Lower lobe of right lung (tissue), 2 donors: ENCODE measurements around the gene PER3. TPM values are rescaled to one million over a fixed set of nuclear protein-coding genes. Genes with fewer than 3 reads are reported as not detected.

Experiments used
- ATAC-seq, 2 donors: fragments of 200-7000 bp; cut with Tn5 transposase; one replicate each; pipeline ENCODE4 v1.9.1; 2020 to 2022; ENCODE audit warnings: mild to moderate bottlenecking in 2 of 2, moderate library complexity in 2 of 2
- DNase-seq: peaks from one replicate; pipeline ENCODE4 v3.0.0-alpha.2; 2020
- H3K27ac ChIP-seq: fragments of 200-600 bp; one replicate; pipeline ENCODE4 v1.8.0; 2022
- H3K27me3 ChIP-seq: fragments of 200-600 bp; one replicate; pipeline ENCODE4 v1.8.0; 2022; ENCODE audit warnings: low read depth
- H3K36me3 ChIP-seq: fragments of 200-600 bp; one replicate; pipeline ENCODE4 v1.8.0; 2022; ENCODE audit warnings: mild to moderate bottlenecking
- H3K4me1 ChIP-seq: fragments of 200-600 bp; one replicate; pipeline ENCODE4 v1.8.0; 2022
- H3K4me3 ChIP-seq: fragments of 200-600 bp; one replicate; pipeline ENCODE4 v1.8.0; 2022; ENCODE audit warnings: mild to moderate bottlenecking
- H3K9me3 ChIP-seq: fragments of 200-600 bp; one replicate; pipeline ENCODE4 v1.8.0; 2022
- CTCF ChIP-seq: fragments of 200-600 bp; IDR thresholded peaks from one replicate; pipeline ENCODE4 v1.8.0; 2022; ENCODE audit warnings: antibody characterized with exemption, mild to moderate bottlenecking
- intact Hi-C: fragments of 100-400 bp; cut with DNase I; formaldehyde crosslinking; loops from one replicate; pipeline ENCODE4 v1.11.0; 2022
- total RNA-seq: library from RNA; stranded (reverse); fragmentation: NEBNext Ultra II Directional; extraction: Animal tissue kit (Norgen Biotek cat#: 25700); gene quantifications from one replicate; pipeline ENCODE4 v1.2.1, GENCODE V29; 2021
- donor health status: DM: no; HTN: yes; CAD: no; lungs with severe emphysema.

PER3 gene
- total RNA-seq, 1 donor from 2014 or later = 35.6 TPM

DNA sequence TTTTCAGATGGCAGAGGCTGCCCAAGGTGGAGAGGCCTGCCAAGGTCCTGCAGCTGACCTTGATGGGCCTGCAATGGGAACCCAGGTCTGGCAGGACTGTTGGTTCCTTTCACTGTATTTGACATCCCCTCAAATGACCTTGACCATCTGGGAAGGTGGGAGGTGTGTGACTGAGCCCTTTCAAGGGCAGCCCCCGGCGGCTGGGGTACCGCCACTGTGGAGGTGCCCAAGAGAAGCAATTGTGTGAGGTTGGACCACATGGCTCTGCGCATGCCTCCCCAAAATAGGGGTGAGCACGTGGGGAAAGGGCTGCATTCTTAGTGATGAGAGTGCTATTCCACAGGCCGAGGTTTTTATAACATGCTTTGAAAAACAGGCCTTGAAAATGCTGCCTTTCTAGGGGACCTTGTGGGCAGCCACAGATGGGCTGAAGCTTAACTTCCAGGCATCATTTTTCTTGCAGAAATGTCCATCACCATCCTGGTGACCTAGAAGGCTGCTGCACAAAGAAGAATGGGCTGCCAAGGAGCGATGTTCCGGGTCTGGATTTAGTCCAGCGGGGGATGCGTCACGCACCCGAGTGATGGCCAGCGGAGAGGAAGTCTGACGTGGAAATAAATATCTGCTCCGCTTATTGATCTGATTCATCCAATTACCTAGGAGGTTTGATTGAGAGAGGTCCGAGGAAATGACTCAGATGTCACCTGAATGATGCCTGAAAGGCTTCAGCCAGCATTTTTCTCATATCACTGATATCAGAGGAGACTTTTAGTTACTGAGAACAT is 85.2 kb downstream of the PER3 start:
- ATAC-seq = no peak

GRCh38 chr1:7871136-7871535 is 87.0 kb downstream of the PER3 start:
- Histone ChIP-seq H3K36me3 (no peaks in the 10 kb centered on the region), H3K4me3 (no peak overlapping the region), H3K27me3 (no peaks in the 10 kb centered on the region), H3K9me3 (no peaks in the 10 kb centered on the region), H3K27ac (no peak overlapping the region), H3K4me1 (no peaks in the 10 kb centered on the region)
- ATAC-seq (no peak), DNase-seq (no peak)
- no peak for TF ChIP-seq CTCF
- intact Hi-C loops = no loop called here

More for the DNA sequence above, 85.2 kb downstream of the PER3 start:
- DNase-seq = no peak
- Histone ChIP-seq H3K9me3 (no peaks in the 10 kb centered on the region), H3K4me3 (no peak overlapping the region), H3K27ac (no peak overlapping the region), H3K36me3 (no peaks in the 10 kb centered on the region), H3K4me1 (no peaks in the 10 kb centered on the region), H3K27me3 (no peaks in the 10 kb centered on the region)
- intact Hi-C loops = no loop called here
- no peak for TF ChIP-seq CTCF

DNA sequence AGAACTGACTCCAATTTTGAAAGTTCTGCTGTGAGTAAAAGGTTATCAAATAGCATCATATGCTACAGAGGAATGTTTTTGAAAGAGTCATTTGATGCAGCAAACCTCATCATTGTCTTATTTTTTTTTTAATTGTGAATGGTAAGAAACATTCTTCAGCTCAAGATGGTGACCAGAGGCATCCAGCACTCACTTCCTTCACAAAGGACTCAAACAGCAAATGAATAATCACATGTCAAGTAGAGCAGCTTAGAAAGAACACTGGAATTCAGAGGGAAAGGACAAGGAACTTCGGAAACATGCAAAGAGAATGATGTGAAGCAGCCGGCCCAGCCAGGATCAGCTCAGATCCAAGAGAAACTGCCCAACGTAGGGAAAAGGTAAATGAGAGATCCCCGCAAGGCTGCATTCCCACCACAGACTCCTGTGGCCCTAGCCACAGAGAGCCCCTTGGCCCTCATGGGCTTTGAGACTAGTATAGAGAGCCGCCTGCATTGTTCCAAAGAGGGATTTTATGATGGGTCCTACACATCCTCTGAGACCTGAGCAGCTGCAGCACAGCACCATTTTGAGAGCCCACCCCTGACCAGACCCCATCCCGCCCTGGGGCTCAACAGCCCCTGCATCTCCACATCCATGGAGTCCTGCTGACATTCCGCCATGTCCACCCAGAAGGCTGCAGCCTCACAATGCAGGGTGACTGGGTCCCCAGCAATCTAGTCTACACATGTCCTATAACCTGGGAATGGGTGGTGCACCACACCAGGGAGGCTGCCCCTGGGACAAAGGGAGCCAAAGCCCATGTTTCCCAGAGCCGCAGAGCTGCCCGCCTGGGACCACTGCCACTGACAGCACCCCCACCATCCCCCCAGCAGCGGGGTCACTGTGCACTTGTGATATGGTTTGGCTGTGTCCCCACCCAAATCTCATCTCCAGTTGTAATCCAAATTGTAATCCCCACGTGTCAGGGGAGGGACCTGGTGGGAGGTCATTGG is 90.0 kb downstream of the PER3 start:
- Histone ChIP-seq H3K4me1 (no peaks in the 10 kb centered on the region), H3K9me3 (peaks cover 5% of the 10 kb centered on the region), H3K27me3 (no peaks in the 10 kb centered on the region), H3K4me3 (no peak overlapping the region), H3K36me3 (no peaks in the 10 kb centered on the region), H3K27ac (no peak overlapping the region)
- intact Hi-C loops = no loop called here
- DNase-seq (no peak), ATAC-seq (peak in 1 of 2 donors; percentile 23)
- TF ChIP-seq CTCF = no peak

GRCh38 chr1:7878027-7878426 is 93.9 kb downstream of the PER3 start:
- Histone ChIP-seq H3K9me3 (peaks cover 5% of the 10 kb centered on the region), H3K27me3 (no peaks in the 10 kb centered on the region), H3K36me3 (no peaks in the 10 kb centered on the region), H3K4me1 (no peaks in the 10 kb centered on the region), H3K4me3 (no peak overlapping the region), H3K27ac (no peak overlapping the region)
- no peak for DNase-seq
- intact Hi-C loops = no loop called here
- TF ChIP-seq CTCF = no peak
- no peak for ATAC-seq

- no peak overlapping the region for H3K27ac ChIP-seq
- no peaks in the 10 kb centered on the region for H3K4me1 ChIP-seq
- no peak overlapping the region for H3K4me3 ChIP-seq
- ATAC-seq (no peak), DNase-seq (no peak)
- intact Hi-C loops = no loop called here
- TF ChIP-seq CTCF = no peak
- H3K27me3 ChIP-seq = no peaks in the 10 kb centered on the region
- H3K9me3 ChIP-seq = peaks cover 5% of the 10 kb centered on the region
- H3K36me3 ChIP-seq = no peaks in the 10 kb centered on the region
Measured at GRCh38 chr1:7879228-7879627, 95.1 kb downstream of the PER3 start.
